ENCODE results near the gene ISY1.

DNA sequence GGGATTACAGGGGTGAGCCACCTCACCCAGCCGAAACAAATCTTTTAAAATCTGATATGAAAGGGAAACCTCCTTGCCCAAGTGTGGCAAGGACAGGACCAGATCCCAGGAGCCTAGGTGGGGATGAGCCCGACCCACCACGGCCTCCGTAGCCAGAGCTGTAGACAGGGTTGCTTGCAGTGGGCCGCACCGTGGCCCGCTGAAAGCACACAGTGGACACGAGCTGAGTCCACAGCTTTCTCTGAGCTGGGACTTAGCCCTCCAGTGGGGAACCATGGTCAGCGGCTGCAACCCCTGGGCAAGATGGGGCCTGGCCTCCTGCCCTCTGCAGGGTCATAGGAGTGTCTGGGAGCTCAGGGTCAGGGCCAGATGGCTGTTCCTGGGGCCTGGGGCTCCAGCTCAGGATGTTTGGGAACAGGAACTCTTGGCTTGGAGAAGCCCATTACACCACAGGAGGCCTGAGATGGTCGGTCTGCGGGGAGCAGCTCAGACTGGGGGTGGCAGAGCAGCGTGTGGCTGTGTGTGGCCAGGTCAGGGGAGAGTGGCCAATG lies 75.6 kb downstream of the ISY1 start:
- TF ChIP-seq, protein P1, sequence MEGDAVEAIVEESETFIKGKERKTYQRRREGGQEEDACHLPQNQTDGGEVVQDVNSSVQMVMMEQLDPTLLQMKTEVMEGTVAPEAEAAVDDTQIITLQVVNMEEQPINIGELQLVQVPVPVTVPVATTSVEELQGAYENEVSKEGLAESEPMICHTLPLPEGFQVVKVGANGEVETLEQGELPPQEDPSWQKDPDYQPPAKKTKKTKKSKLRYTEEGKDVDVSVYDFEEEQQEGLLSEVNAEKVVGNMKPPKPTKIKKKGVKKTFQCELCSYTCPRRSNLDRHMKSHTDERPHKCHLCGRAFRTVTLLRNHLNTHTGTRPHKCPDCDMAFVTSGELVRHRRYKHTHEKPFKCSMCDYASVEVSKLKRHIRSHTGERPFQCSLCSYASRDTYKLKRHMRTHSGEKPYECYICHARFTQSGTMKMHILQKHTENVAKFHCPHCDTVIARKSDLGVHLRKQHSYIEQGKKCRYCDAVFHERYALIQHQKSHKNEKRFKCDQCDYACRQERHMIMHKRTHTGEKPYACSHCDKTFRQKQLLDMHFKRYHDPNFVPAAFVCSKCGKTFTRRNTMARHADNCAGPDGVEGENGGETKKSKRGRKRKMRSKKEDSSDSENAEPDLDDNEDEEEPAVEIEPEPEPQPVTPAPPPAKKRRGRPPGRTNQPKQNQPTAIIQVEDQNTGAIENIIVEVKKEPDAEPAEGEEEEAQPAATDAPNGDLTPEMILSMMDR (IDR thresholded peaks at IDR 0.05 in 4 of 5, conservative IDR thresholded peaks at IDR 0.05 in 1 of 5) = no peak
- TF ChIP-seq POLR2A (IDR thresholded peaks at IDR 0.05) = no peak

Measured in gastrocnemius medialis (tissue), 4 donors.